ENCODE measurements around the gene ESD.
"Not testable (repeated sequence)": the region's sequence is repeated elsewhere in the genome, so short reads cannot be mapped to it uniquely, and the experiment has no call there.

Gene ESD

DNA sequence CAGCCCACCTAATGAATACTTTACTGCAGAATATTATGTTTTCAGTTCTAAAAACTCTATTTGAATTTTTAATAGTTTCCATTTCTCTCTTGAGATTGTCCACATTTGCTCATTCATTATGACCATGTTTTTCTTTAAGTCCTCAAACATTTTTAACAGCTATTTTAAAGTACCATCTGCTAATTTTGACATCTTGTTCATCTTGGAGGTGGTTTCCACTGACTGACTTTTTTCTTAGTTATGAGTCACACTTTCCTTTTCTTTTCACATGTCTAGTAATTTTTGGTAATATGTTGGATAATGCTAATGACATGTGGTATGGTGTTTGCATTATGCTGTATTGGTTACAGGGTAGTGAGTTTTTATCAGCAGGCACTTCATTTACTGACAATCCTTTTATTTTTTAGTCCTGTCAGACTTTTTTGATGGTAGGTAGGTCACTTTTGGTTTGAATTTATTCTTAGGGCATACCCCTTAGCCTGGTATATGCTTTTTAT lies 15.4 kb upstream of the ESD start:
- H3K4me3 ChIP-seq (ENCODE audit: low read depth, low read length) = no peak overlapping the region
- no peaks in the 10 kb centered on the region for H3K9me3 ChIP-seq
- no peaks in the 10 kb centered on the region for H3K27me3 ChIP-seq
- no peak for DNase-seq
- H3K36me3 ChIP-seq = no peaks in the 10 kb centered on the region
- H3K4me1 ChIP-seq = no peaks in the 10 kb centered on the region
- TF ChIP-seq, protein P1, sequence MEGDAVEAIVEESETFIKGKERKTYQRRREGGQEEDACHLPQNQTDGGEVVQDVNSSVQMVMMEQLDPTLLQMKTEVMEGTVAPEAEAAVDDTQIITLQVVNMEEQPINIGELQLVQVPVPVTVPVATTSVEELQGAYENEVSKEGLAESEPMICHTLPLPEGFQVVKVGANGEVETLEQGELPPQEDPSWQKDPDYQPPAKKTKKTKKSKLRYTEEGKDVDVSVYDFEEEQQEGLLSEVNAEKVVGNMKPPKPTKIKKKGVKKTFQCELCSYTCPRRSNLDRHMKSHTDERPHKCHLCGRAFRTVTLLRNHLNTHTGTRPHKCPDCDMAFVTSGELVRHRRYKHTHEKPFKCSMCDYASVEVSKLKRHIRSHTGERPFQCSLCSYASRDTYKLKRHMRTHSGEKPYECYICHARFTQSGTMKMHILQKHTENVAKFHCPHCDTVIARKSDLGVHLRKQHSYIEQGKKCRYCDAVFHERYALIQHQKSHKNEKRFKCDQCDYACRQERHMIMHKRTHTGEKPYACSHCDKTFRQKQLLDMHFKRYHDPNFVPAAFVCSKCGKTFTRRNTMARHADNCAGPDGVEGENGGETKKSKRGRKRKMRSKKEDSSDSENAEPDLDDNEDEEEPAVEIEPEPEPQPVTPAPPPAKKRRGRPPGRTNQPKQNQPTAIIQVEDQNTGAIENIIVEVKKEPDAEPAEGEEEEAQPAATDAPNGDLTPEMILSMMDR (IDR thresholded peaks at IDR 0.05; ENCODE audit: low read depth, low read length) = no peak

DNA sequence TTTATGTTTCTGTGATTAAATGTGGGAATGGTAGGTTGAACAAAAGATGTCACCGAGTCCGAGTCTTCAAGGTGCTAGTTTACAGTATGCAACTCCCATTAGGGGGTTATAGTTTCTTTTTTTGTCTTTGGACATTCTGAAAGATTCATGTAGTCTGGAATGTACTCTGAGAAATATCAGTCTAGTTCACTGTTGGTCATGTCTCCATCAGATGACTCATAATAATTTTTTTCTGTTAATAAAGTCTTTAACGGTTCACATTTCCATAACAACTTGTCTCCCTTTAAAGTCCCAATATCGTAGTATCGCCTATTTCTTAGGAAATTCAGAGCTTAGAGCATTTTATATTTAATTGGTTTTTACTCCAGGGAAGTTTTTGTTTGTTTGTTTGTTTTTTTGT lies 13.5 kb upstream of the ESD start:
- Histone ChIP-seq H3K27me3 (no peaks in the 10 kb centered on the region), H3K9me3 (no peaks in the 10 kb centered on the region), H3K36me3 (no peaks in the 10 kb centered on the region), H3K4me3 (ENCODE audit: low read depth, low read length) (no peak overlapping the region), H3K4me1 (no peaks in the 10 kb centered on the region)
- TF ChIP-seq, protein P1 (IDR thresholded peaks at IDR 0.05; ENCODE audit: low read depth, low read length) = no peak
- DNase-seq = no peak

DNA sequence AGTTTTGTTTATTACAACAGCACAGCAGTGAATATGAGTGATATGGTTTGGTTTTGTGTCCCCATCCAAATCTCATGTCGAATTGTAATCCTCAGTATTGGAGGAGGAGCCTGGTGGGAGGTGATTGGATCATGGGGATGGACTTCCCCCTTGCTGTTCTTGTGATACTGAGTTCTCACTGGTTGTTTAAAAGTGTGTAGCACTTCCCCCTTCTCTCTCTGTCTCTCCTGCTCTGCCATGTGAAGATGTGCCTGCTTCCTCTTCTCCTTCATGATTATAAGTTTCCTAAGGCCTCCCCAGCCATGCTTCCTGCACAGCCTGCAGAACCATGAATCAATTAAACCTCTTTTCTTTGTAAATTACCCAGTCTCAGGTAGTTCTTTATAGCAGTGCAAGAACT lies 8.0 kb upstream of the ESD start:
- H3K9me3 ChIP-seq; H3K4me3 ChIP-seq (ENCODE audit: low read depth, low read length); H3K36me3 ChIP-seq; H3K27me3 ChIP-seq; DNase-seq; H3K4me1 ChIP-seq: not testable (repeated sequence)

DNA sequence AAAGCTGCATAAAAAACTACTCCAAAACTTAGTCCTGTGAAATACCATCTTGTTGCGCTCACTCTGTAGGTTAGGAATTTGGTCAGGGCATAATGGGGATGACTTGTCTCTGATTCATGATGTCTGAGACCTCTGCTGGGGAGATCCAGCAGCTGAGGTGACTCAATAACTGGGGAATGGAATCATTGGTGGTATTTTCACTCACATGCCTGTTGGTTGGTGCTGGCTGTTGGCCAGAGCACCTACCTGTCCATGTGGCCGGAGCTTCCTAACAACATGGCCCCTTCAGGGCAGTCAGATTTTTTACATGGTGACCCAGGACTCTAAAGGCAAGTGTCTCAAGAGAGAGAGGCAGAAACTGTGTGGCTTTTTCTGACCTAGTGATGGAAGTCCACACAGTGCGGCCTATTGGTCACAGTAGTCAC lies 7.4 kb upstream of the ESD start:
- Histone ChIP-seq H3K9me3 (no peaks in the 10 kb centered on the region), H3K36me3 (no peaks in the 10 kb centered on the region), H3K4me1 (no peaks in the 10 kb centered on the region), H3K27me3 (no peaks in the 10 kb centered on the region), H3K4me3 (ENCODE audit: low read depth, low read length) (no peak overlapping the region)
- TF ChIP-seq, protein P1 (IDR thresholded peaks at IDR 0.05; ENCODE audit: low read depth, low read length) = no peak
- no peak for DNase-seq

DNA sequence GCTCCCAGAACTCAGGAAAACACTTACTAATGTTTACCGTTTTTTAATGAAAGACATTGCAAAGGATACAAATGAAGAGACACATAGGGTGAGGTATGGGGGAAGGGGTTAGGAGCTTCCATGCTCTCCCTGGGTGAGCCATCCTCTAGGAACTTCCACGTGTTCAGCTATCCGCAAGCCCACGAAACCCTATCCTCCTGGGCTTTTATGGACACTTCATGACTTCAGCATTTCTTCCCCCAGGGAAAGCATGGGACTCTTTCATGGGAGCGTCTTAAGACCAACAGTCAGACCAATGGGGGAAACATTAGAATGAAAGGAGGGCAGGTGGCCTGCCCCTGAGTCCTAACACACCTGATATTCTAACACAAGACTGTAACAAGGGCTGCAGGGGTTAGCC lies 6.6 kb upstream of the ESD start:
- no peaks in the 10 kb centered on the region for H3K27me3 ChIP-seq
- TF ChIP-seq, protein P1 (IDR thresholded peaks at IDR 0.05; ENCODE audit: low read depth, low read length) = no peak
- no peak for DNase-seq

DNA sequence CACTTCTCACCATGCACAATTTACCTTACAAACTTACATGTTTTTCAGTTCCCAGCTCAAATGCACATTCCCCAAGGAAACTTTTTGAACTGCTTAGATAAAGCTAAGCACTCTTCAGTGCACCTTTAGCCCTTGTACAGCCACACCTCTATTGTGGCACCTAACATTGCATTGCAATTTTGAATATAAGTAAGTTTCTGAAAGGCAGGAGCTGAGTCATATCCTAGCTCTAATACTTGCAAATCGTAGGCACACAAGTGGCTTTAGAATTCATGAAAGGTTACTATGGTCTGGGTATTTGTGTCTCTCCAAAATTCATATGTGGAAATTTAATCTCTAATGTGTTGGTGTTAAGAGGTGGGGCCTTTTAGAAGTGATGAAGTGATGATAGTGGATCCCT lies 4.9 kb upstream of the ESD start:
- Histone ChIP-seq H3K4me1 (0 out of 2 replicates have a peak, but pooled peaks cover 7% of the 10 kb centered on the region), H3K27me3 (no peaks in the 10 kb centered on the region), H3K4me3 (ENCODE audit: low read depth, low read length) (no peak overlapping the region), H3K36me3 (no peaks in the 10 kb centered on the region), H3K9me3 (no peaks in the 10 kb centered on the region)
- TF ChIP-seq, protein P1 (IDR thresholded peaks at IDR 0.05; ENCODE audit: low read depth, low read length) = no peak
- no peak for DNase-seq

More for the DNA sequence above, 6.6 kb upstream of the ESD start:
- Histone ChIP-seq H3K9me3 (no peaks in the 10 kb centered on the region), H3K4me3 (ENCODE audit: low read depth, low read length) (no peak overlapping the region), H3K4me1 (no peaks in the 10 kb centered on the region), H3K36me3 (no peaks in the 10 kb centered on the region)

DNA sequence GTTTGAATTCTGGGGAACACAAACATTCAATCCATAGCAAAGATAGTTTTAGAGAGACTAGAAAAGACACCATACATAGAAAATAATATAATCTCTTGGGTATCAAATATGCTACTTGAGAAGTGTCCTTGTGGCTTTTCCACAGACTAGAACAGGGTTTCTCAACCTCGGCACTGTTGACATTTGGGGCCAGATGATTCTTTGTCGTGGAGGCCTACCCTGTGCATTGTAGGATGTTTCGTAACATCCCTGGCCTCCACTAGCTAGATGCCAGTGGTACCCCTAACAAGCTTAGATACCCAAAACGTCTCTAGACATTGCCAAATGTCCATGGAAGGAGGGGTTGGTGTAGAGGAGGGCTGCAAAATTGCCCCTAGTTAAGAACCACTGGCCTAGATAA lies 2.2 kb upstream of the ESD start:
- TF ChIP-seq, protein P1 (IDR thresholded peaks at IDR 0.05; ENCODE audit: low read depth, low read length) = no peak
- Histone ChIP-seq H3K9me3 (no peaks in the 10 kb centered on the region), H3K4me1 (peaks cover 7% of the 10 kb centered on the region; the same call in 1 of the 2 replicates), H3K36me3 (no peaks in the 10 kb centered on the region), H3K27me3 (no peaks in the 10 kb centered on the region), H3K4me3 (ENCODE audit: low read depth, low read length) (no peak overlapping the region)
- DNase-seq = no peak

Data from BE2C (cell line).